Measurements from ENCODE around the gene ZMYM2.

Gene ZMYM2

DNA sequence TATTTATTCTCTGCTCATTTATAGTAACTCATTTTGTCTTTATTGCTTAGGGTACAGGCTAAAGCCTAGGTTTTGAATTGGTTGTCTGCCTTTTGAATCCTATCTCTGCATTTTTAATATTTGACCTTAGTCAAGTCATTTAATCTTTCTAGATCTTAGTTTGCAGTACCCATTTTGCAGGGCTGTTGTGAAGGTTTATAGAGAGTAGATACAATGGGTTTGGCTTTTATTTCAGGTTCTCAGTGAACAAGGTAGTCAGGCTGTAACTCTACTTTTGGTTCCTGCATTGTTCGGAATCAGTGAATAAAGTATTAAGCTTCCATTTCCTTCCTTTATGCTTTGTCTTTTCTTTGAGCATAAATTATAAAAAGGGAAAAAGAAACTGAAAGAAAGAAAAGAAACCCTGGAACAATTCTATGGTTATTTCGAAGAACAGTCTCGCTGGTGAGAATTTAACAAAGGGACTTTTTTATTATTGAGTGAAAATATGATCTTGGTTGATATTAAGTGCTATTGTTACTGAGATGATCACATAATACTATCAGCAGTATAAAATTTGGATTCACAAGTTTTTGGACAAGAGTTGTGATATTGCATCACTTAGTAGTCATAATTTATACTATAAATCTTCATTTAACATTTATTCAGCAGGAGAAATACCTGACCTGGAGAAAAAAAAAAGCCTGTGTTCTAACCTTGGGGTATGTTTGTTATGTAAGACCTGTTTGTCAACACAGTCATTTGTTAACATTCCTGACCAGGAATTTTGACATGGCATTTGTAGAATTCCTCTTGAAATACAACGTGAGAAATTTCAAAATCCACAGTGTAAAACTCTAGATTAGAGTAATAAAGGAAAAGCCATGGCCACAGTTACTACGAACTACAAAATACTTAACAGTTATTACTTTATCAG, 91.3 kb downstream of the ZMYM2 start:
- no peak for DNase-seq

DNA sequence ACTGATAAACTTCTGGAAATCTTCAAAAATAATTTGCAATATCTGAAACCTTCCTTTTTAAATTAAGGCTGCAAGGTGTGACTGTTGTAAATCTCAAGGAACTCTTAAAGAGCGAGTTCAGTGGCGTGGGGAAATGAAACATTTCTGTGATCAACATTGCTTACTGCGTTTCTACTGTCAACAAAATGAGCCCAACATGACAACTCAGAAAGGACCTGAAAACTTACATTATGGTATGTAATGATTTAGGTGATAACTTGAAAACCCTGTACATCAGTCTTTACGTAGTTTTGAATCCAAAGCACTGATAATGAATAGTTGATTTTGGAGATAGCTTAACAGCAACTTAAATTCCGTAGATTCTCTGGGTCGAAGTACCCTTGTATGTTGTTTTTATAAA, 92.8 kb downstream of the ZMYM2 start:
- DNase-seq = no peak

DNA sequence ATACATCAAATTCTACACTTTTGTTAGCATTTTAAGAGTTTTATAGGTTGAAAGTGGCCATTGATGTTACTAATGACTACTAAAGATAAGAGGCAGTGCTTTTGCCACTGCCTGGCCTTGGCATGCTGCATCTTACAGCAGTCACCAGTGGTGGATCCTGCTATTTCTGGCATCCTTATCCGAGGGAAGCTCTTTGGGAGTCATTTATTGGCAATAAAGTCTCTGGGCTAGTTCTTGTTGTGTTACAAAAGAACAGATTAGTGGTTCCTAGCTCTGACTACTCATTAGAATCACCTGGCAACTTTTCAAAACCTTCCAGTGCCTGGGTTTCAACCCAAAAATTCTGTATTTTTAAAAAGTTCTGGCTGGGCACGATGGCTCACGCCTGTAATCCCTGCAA, 94.5 kb downstream of the ZMYM2 start:
- DNase-seq = no peak

DNA sequence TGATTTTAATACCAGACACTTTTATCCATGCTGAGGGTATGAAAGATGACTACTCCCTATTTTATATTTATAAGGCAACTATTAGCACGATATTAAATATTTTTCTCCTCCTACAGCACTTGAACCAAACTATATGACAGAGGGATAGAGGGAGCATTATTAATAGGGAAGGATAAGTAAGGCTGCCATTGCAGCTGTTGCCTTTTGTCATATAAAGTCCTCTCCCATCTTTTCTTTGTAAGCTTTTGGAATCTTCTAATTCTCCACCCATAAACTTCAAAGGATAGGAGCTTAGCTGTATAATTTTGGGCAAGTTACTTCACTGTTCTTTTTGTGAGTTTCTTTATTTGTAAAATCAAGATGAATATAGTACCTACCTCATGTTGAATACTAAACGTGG, 95.4 kb downstream of the ZMYM2 start:
- no peak for DNase-seq

DNA sequence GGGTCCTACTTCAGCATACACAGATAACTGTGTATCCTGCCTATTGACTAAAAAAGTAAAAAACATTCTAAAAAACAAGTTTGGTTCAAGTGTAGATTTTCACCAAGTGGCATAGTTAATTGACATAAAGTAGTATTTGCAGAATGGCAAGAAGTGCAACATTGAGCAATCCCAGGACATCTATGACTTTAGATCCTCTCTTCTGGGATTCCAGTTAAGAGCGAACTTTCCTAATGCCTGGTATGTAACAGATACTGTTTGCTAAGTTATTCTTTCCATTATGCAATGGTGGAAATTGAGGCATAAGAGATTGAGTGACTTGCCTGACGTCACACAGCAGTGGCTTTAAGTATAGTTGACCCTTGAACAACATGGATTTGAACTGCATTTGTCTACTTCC, 96.1 kb downstream of the ZMYM2 start:
- no peak for DNase-seq

DNA sequence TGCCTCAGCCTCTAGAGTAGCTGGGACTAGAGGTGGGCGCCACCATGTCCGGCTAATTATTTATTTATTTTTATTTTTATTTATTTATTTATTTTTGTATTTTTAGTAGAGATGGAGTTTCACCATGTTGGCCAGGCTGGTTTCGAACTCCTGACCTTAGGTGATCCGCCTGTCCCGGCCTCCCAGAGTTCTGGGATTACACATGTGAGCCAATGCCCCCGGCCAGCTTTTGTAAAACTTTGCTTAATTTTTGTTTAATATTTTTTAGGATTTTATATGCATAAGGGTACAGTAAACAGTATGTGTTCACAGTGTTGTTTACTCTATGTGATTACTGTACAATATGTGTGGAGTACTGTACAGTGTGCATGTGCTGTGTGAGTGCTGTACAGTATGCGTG, 98.7 kb downstream of the ZMYM2 start:
- DNase-seq = no peak

DNA sequence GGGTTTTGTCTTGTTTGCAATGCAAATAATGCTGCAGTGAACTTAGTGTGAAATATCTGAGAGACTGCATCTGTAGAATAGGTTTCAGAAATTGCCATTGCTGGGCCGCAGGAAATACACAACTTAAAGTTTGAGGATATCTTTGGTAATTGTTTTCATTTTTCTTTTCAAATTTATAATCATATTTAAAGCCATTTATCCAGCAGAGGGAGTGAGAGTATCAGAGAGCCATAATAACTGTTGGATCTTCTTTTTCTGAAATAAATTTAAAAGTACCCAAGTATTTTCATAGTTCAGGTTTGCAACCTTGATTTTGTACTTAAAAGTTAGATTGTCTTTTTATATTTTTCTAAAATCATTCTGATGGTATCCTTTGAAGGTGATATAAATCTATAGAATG, 99.4 kb downstream of the ZMYM2 start:
- DNase-seq = peak; percentile 6

DNA sequence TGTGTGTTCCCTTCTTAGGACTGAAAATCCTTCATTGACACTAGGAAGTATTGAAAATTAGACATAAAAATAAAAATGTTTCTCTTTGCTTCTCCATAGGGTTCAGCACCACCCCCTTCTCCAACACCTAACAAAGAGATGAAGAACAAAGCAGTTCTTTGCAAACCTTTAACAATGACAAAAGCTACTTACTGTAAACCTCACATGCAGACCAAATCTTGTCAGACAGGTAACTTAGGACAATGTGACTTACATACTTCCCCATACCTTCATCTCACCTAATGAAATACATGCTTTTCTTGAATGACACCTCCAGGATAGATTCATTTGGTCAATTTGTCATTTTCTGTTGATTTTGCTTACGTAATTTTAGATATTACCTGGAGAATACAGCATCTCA, 99.9 kb downstream of the ZMYM2 start:
- DNase-seq = no peak

DNA sequence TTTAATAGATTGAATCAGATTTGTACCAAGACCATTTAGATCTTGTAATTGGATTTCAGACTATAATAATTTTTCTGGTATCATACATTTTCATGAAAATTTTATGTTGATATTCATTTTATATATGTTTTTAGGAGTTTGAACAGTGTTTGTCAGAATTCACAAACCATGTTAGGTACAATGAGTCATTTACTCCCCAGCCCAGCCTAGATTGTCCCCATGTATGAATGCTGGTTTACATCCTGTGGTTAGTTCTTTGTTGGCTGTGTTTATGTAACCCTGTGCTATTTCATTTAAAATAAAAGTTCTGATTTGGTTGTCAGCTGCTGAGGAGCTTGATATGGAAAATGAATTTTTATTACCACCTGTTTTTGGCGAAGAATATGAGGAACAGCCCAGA, 105.6 kb downstream of the ZMYM2 start:
- DNase-seq = peak; percentile 18

DNA sequence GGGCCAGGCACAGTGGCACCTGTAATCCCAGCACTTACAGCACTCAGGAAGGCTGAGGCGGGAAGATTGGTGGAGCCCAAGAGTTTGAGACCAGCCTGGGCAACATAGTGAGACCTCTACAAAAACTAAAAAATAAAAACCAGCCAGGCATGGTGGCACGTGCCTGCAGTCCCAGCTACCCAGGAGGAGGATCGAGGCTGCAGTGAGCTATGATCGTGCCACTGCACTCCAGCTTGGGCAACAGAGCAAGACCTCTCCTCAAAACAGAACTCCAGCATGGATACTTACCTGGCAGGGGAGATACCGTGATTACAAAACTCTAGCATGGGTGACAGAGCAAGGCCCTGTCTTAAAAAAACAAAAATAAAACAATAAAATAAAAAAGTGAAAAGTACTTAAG, 107.0 kb downstream of the ZMYM2 start:
- no peak for DNase-seq

DNA sequence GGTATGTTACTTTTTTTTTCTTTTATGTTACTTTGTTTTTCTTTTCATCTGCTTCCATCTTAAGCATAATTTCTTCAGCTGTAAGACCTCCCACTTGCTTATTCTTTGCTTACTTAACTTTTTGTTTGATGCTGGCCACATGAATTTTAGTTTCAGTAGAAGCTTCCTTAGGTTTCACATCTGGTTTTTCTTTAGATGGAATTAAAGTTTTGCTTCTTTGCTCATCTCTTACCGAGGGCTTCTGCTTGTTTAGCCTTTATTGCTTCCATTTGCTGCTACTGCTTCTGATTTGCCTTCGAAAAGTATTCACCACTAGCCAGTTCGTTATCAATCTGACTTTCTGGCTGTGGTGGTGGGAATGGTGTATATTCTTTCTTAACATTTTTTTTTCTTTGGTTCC, 111.4 kb downstream of the ZMYM2 start:
- no peak for DNase-seq

DNA sequence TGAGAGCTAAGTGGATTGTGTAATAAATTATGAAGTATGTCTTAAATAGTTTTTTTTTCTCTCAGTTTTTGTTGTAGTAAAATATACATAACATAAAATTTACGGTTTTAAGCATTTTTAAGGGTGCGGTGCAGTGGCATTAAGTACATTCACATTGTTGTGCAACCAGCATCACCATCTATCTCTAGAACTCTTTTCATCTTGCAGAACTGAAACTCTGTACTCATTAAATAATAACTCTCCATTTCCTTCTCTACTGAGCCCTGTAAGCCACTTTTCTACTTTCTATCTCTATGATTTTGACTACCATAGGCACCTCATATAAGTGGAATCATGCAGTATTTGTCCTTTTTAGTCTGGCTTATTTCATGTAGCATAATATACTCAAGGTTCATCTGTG, 115.2 kb downstream of the ZMYM2 start:
- DNase-seq = no peak

DNA sequence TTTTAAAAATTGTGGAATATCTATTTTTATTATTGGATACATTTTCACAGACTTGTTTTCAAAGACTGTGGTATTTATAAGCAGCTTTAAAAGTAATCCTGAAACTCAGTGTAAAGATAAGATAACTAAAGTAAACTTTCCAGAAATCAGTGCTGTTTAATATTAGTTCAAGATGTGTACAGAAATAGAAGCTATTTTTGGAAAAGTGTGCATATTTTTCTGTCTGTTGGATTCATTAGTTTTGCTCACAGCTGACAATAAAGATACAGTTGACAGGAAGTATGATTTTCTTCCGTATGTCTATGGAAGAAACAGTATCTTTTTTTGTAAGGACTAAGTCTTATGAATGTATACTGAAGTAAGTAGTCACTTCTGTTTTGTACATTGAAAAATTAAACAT, 116.4 kb downstream of the ZMYM2 start:
- DNase-seq = no peak

DNA sequence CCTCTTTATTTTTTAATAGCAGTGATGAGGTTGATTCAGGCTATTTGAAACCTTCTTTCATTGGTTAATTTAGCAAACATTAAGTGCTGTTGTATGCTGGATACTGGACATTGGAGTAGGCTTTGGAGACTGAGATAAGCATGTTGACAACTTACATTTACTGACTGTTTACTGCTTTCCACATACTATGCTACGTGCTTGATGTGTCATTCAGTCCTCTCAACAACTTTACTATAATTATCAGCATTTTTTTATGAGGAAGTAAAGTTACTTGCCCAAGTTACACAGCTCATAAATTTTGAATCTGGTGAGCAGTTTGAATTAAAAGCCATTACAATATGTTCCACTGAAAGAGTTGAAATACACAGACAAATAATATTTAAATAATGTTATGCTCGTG, 118.6 kb downstream of the ZMYM2 start:
- no peak for DNase-seq

DNA sequence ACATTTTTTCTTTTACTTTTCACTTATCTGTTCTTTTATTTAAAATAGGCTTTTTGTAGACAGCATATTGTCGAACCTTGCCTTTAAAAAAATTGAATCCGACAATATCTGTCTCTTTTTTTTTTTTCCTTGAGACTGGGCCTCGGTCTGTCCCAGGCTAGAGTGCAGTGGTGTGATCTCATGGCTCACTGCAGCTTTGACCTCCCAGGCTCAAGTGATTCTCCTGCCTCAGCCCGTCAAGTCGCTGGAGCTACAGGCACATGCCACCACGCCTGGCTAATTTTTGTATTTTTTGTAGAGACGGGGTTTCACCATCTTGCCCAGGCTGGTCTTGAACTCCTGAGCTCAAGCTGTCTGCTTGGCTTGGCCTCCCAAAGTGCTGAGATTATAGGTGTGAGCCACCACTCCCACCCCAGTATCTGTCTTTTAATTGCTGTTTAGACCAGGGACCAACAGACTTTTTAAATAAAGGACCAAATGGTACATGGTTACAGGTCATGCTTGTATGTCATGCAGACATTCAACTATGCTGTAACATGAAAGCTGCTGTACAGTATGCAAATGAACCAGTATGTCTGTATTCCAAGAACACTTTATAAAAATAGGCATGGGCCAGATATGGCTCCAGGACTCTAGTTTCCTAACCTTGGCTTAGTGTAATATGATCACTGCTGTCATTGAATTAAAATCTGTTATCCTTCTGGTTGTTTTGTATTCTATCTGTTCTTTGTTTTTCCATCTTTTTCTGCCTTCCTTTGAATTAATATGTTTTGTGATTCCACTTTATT, 122.0 kb downstream of the ZMYM2 start:
- DNase-seq = no peak

DNA sequence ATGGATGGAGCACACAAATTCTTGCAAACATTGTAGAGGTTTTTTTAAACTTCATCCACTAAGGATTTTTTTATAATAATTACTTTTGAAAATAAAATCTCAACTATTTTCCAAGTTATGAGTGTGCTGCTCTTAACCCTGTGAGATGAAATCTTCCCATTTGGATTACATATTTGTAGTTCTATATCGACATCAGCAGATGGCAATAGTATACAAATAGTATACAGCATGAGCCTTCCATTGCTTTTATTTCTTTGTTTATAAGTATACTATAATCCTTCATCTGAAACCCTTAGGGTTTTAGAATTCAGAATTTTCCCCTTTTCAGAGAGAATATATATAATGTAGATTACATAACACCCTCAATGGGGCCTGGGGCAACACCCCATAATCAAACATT, 131.8 kb downstream of the ZMYM2 start:
- DNase-seq = peak; percentile 22

DNA sequence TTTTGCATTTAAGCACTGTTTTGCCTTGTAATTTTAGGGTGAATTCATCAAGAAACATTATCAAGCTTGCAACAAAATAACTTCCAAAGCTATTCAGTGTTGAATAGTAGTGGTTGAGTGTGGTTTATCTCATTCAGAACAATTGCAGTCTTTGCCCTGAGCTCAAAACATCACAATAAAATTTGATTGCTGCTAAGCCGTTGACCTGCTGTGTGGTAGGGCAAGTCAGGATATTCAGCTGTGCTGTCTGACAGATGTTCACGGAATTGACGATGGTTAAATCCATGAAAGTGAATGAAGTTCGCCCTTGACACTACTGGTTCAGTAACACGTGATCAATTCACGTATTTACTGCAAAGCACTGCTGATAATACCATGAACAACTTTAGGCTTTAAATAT, 135.4 kb downstream of the ZMYM2 start:
- DNase-seq = no peak

DNA sequence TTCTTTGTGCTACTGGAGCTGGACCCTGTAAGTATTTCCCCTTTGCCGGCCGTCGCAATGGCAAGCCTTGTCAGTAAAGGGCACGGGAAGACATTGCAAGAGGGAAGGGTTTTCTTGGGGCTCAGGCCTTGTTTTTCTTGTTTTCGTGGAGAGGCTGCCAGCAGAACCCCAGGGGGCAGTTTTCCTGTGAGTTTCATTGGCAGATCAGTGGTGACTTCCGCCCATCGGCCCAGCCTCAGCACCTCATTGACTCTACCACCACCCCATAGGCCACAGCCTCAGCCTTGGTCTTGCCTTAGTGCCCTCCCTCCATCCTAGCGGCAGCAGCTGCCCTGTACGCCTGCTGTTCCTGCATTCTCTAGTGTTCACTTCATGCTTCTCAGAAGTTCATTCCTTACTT, 140.8 kb downstream of the ZMYM2 start:
- no peak for DNase-seq

DNA sequence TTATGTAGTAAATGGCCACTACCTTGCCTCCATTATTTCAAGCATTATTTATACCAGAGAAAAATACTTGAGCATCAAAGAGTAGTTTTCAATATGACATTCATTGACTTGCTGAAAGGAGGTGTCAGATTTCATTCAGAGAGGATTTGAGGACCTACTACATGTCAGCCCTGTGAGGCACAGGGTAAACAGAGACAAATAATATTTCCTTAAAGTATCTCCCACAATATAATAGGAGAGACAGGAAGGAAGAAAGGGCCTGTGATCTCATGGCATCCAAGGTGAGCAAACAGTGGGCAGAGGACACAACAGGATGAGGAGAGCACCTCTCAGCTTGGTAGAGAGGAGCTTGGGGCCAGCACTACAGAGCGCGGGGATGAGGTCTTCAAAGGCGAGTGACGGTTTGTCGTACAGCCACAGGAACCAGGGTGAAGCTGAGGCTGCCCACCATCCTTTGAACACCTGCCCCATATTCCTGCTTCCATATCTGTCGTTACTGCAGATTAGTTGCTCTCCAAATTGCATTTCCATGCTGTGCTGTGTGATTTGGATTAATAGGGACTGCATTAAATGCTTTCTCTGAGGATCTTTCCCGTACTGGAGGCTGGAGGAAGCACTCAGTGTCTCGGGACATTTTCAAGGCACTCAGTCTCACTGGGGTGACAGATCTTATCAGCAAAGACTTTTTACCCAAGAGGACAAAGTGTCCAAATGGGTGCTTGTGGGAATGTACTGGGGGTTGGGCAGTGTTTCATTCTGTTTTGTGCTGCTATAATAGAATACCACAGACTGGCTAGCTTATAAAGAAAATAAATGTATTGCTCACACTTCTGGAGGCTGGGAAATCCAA, 143.2 kb downstream of the ZMYM2 start:
- no peak for DNase-seq

DNA sequence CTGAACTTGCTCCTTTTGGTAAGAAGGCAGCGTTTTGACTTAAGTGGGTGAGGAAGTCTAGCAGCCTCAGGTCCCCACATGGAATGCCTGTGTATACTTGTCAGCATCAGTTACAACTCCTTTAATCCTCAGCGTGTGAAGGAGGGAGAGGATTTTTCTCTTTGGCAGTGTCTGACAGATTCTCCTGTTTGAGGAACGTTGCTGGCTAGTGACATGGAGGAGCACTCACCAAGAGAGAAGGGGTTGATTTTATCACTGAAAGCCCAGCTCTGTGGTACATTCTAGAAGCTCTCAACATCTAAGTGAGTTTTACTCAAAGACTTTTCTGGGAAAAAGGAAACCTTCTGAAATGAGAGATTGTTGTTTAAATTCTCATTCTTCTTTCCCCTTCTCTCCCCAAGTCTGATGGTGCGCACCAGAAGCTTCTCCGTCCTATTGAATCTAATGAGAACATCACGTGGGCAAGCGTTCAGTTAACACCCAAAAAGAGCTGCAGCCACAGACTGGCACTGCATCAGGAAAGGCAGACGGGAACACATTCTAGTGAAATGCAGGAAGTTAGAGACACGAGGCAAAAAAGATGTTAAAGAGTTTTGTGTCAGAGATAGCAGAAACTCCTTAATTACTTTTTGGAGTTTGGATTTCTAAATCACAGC, 144.1 kb downstream of the ZMYM2 start:
- DNase-seq = no peak

DNA sequence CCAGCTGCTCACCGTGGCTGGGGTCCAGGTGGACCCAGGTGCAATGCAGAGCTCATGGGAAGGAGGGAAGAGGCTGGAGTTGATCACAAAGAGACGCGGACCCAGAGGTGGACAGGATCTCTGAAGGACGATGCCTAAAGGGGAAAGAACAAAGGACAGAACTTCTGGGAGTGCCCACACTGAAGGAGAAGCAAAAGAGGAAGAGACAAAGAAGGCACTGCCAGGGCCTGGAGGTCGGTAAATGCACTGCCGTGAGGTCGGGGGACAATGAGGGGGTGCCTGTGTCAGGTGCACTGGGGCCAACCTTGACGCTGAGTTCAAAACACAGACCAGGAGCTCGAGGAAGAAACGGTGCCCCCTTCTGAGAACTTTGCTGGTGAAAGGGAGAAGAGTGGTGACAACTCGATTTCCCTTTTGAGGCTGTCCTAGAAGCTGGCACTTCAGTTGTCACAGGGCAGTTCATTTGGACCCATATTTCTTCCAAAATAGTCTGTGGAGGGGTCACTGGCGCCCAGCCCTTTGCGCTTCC, 146.7 kb downstream of the ZMYM2 start:
- DNase-seq = no peak

DNA sequence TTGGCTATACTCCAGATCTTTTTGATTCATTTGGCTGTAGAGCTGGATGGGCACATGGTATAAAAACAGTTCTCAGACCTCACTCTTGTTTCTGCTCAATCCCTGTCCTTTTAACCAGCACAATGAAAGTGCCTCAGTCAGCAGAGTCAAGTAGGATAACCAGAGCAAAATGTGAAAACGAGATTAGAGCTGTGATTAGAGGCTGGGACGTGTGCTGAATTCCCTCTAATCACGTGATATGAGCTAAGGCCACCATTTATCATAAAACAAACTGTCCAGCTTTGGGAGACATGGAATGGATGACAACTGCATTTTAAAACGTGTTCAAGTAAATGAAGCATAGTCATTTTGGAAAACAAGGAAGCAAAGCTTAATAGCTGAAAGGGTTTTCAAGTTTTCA, 148.2 kb downstream of the ZMYM2 start:
- DNase-seq = no peak

DNA sequence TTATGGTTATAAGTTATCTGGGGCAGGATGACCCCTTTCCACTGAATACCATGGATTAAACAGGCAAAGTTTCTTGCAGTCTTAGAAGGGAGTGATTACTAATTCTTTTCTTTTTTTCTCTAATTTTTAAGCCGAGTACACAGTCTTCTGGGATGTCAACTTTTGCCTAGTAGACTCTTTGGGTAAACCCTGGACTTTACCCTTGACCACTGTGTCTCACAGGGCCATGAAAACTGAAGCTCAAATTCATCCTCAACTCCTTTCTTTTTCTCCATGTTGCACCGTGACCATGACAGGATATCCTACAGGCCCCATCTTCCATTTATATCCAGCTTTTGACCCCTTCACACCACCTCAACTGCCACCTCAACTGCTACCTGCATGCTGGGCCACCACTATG, 150.5 kb downstream of the ZMYM2 start:
- no peak for DNase-seq

Measured in HCEC 1CT (cell line).